ENCODE measurements around the gene BTD.

Gene BTD

GRCh38 chr3:15636028-15636709 lies 34.6 kb downstream of the BTD start:
- DNase-seq (ENCODE audit: low read depth) = no peak

- no peak for DNase-seq (ENCODE audit: low read depth)
These were observed 35.8 kb downstream of the BTD start for GRCh38 chr3:15637131-15637951.

GRCh38 chr3:15638193-15638890 lies 36.8 kb downstream of the BTD start:
- DNase-seq (ENCODE audit: low read depth) = no peak

- no peak for DNase-seq (ENCODE audit: low read depth)
These were observed 37.3 kb downstream of the BTD start for GRCh38 chr3:15638891-15639262.

GRCh38 chr3:15645246-15645645 lies 43.7 kb downstream of the BTD start:
- DNase-seq (ENCODE audit: low read depth) = no peak

- DNase-seq (ENCODE audit: low read depth) = no peak
These were observed 44.4 kb downstream of the BTD start for GRCh38 chr3:15645740-15646501.

- no peak for DNase-seq (ENCODE audit: low read depth)
These were observed 45.4 kb downstream of the BTD start for GRCh38 chr3:15646851-15647511.

DNA sequence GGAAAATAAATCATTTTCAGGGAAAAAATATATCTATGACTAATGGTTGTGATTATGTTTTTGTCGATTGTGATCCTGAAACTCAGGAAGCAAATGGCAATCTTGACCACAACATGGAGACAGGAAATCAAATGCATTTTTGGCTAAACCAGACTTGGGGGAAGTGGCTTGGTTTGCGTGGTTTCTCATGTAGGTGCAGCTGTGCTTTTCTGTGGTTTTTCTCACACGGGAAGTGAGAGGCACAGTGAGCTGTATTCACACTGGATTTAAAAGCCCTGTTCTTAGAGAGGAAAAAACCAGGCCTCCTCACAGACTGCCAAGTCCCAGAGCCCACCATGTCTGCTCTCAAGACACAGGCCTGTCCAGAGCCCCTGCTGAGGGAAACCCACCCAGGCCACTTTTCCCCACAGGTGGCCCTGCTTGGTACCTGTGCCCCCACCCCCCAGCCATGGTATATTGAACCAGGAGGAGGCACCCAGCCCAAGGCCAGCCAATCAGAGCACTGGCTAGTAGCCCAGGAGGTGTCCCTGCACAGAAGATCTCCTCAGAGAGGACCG lies 46.1 kb downstream of the BTD start:
- peak; percentile 23 for DNase-seq (ENCODE audit: low read depth)

GRCh38 chr3:15649341-15649740 lies 47.8 kb downstream of the BTD start:
- DNase-seq (ENCODE audit: low read depth) = no peak

- DNase-seq (ENCODE audit: low read depth) = no peak
These were observed 48.3 kb downstream of the BTD start for GRCh38 chr3:15649858-15650257.

DNA sequence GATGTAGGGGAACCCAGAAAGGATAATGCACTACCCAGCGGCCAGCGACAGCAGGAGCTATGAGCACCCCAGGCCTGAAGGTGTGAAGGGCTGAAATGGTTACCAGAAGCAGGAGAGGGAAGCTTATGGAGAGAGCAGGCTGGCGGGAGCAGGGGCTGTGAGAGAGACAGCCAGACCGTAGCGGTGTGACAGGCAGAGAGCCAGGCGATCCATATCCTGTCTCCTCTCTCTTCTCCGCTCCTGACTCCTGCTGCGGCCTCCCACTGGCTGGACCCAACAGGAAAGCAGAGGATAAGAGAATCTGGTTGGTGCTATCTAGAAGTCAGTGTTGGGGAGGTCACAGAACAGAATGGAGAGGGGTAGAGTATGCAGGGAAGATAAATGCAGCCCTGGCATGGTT lies 49.9 kb downstream of the BTD start:
- no peak for DNase-seq (ENCODE audit: low read depth)

- no peak for DNase-seq (ENCODE audit: low read depth)
These were observed 51.8 kb downstream of the BTD start for GRCh38 chr3:15653321-15653720.

- no peak for DNase-seq (ENCODE audit: low read depth)
These were observed 52.6 kb downstream of the BTD start for GRCh38 chr3:15654127-15654526.

GRCh38 chr3:15654891-15655290 lies 53.3 kb downstream of the BTD start:
- no peak for DNase-seq (ENCODE audit: low read depth)

- DNase-seq (ENCODE audit: low read depth) = no peak
These were observed 54.8 kb downstream of the BTD start for GRCh38 chr3:15656342-15656741.

DNA sequence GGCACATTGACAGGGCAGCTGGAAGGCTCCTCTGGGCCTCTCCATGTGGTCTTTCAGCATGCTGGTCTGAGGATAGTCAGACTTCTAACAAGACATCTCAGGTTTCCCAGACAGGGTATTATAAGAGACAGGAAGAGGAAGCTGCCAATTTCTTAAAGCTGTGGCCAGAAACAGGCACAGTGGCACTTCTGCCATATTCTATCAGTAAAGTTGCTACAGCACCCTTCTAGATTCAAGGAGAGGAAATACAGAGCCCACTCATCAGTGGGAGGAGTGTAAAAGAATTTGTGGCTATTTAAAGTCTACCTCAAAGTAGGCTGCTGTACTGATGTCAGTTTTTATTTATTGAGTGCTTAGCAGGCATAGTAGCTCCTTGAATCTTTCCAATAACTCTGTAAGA lies 55.5 kb downstream of the BTD start:
- DNase-seq (ENCODE audit: low read depth) = no peak

DNA sequence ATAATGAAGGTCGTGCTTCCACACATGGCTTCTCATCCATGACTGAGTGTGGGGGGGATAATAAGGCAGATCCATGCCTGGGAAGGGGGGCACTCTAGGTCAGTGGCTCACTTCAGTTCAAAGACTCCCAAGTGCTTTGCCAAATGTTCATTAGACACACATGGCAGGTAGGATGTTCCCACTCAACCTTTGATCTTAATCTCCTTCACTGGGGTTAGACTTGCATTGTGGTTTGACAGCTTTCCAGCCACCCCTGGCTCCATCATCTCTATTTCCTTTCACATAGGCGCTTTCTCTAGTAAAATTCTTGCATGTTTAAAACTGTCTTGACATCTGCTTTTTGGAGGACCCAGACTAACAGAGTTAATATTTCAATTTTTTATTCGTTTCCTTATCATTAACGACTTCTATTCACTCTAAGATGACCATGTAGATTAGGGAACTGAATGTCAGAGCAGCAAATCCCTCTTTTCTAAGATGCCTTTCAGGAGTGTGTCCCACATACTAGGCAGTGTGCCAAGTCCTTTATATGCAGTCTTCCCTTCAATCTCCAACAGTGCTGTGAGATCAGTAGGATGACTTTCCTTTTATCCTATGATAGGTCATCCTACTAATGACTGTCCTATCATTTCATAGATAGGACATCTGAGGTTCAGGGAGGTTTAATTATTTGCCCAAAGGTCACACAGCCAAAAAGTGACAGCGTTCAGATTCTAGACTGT lies 57.9 kb downstream of the BTD start:
- no peak for DNase-seq (ENCODE audit: low read depth)

GRCh38 chr3:15660055-15660935 lies 58.8 kb downstream of the BTD start:
- DNase-seq (ENCODE audit: low read depth) = no peak

DNA sequence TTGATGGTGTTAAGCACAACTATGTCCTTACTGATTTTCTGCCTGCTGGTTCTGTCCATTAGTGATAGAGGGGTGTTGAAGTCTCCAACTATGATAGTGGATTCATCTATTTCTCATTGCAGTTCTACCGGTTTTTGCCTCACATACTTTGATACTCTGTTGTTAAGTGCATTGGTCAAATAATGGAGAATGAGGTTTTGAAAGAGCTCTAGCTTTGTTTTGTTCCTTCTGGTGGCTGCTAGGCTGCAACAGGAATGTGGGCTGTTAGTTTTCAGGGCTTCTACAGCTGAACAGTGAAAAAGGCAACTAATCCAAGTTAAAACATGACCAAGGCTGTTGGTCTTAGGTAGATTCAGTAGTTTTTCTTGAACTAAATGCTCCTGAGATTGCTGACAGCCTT lies 62.6 kb downstream of the BTD start:
- no peak for DNase-seq (ENCODE audit: low read depth)

Data from stimulated activated CD8-positive, alpha-beta memory T cell treated with anti-CD3 and anti-CD28 coated beads, Interleukin-15, amount 100 ng/mL, for 1 hour (primary cell).